ENCODE measurements around the gene STOML1. TPM values are rescaled to one million over a fixed set of nuclear protein-coding genes. Genes with fewer than 3 reads are reported as not detected.
"Not testable (repeated sequence)": the region's sequence is repeated elsewhere in the genome, so short reads cannot be mapped to it uniquely, and the experiment has no call there.

STOML1 gene
- total and polyA plus RNA-seq, 4 donors, result 10.5 to 19.2 (median 14.7) TPM

- intact Hi-C loops (cut with DNase I), result no loop called here
- ATAC-seq (ENCODE audit: low FRiP score), result no peak
- Histone ChIP-seq H3K4me1 (ENCODE audit: control insufficient read depth in 1 of 2, insufficient read depth in 2 of 2, low read length in 2 of 2) (peaks cover 3 to 12% of the 10 kb centered on the region in 2 donors), H3K4me3 (ENCODE audit: low read length in 2 of 2) (no peak overlapping the region), H3K36me3 (ENCODE audit: control insufficient read depth in 1 of 2, insufficient read depth in 2 of 2, low read length in 1 of 2) (peaks cover 2 to 8% of the 10 kb centered on the region in 2 donors), H3K27me3 (ENCODE audit: control insufficient read depth in 1 of 2, insufficient read depth in 2 of 2, low read length in 1 of 2) (no peaks in the 10 kb centered on the region), H3K27ac (ENCODE audit: low read depth in 1 of 2, low read length in 2 of 2) (peak overlapping the region; percentile 31 to 34), H3K9me3 (ENCODE audit: control insufficient read depth, low read length) (no peaks in the 10 kb centered on the region)
- DNase-seq, result peak; percentile 54 to 64
- 19 to 28% methylated on average over 13 of the region's 13 CpGs for WGBS, 2 donors
Measured at GRCh38 chr15:73944161-73945129, 47.6 kb downstream of the STOML1 start.

GRCh38 chr15:73942751-73943270 lies 49.3 kb downstream of the STOML1 start:
- no peak for ATAC-seq (ENCODE audit: low FRiP score)
- 26 to 35% methylated on average over 6 of the region's 6 CpGs for WGBS, 2 donors
- no peaks in the 10 kb centered on the region for H3K9me3 ChIP-seq (ENCODE audit: control insufficient read depth, low read length)

GRCh38 chr15:73941871-73942635 lies 50.0 kb downstream of the STOML1 start:
- H3K36me3 ChIP-seq (ENCODE audit: control insufficient read depth in 1 of 2, insufficient read depth in 2 of 2, low read length in 1 of 2), result peaks cover 0 to under 1% of the 10 kb centered on the region in 2 donors
- ATAC-seq (ENCODE audit: low FRiP score) (no peak), DNase-seq (peak; percentile 54 to 71)
- intact Hi-C loops (cut with DNase I), result no loop called here
- H3K4me3 ChIP-seq (ENCODE audit: low read length in 2 of 2), result no peak overlapping the region
- no peaks in the 10 kb centered on the region for H3K27me3 ChIP-seq (ENCODE audit: control insufficient read depth in 1 of 2, insufficient read depth in 2 of 2, low read length in 1 of 2)
- 16 to 26% methylated on average over 9 to 10 of the region's 10 CpGs for WGBS, 2 donors
- H3K27ac ChIP-seq (ENCODE audit: low read depth in 1 of 2, low read length in 2 of 2), result peak overlapping the region; percentile 44 to 88
- H3K9me3 ChIP-seq (ENCODE audit: control insufficient read depth, low read length), result no peaks in the 10 kb centered on the region
- peaks cover 3 to 13% of the 10 kb centered on the region in 2 donors for H3K4me1 ChIP-seq (ENCODE audit: control insufficient read depth in 1 of 2, insufficient read depth in 2 of 2, low read length in 2 of 2)

More at GRCh38 chr15:73942751-73943270, 49.3 kb downstream of the STOML1 start:
- peak; percentile 50 to 72 for DNase-seq
- peak overlapping the region; percentile 44 to 88 for H3K27ac ChIP-seq (ENCODE audit: low read depth in 1 of 2, low read length in 2 of 2)
- no peak overlapping the region for H3K4me3 ChIP-seq (ENCODE audit: low read length in 2 of 2)
- H3K27me3 ChIP-seq (ENCODE audit: control insufficient read depth in 1 of 2, insufficient read depth in 2 of 2, low read length in 1 of 2), result no peaks in the 10 kb centered on the region
- H3K36me3 ChIP-seq (ENCODE audit: control insufficient read depth in 1 of 2, insufficient read depth in 2 of 2, low read length in 1 of 2), result peaks cover 0 to 5% of the 10 kb centered on the region in 2 donors
- H3K4me1 ChIP-seq (ENCODE audit: control insufficient read depth in 1 of 2, insufficient read depth in 2 of 2, low read length in 2 of 2), result peaks cover 3 to 13% of the 10 kb centered on the region in 2 donors
- intact Hi-C loops (cut with DNase I), result no loop called here

DNA sequence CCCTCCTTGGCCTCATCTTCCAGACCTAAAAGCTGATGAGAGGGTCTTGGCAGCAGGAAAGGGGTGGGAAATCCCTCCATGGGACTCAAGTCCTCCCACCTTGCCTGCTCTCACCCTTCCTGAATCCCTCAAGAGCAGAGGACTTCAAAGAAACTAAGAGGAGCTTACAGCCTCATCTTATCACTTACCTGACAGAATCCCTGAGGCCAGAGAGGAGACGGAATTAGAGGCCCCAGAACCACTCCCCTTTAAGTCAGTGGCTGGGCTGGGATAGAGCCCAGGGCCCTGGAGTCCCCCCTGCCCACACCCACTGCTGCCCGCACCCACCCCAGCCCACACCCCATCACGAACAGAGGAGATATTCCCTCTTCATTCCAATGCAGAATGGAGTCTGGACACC lies 50.6 kb downstream of the STOML1 start:
- Histone ChIP-seq H3K9me3 (ENCODE audit: control insufficient read depth, low read length) (no peaks in the 10 kb centered on the region), H3K27ac (ENCODE audit: low read depth in 1 of 2, low read length in 2 of 2) (peak overlapping the region; percentile 31 to 88), H3K27me3 (ENCODE audit: control insufficient read depth in 1 of 2, insufficient read depth in 2 of 2, low read length in 1 of 2) (no peaks in the 10 kb centered on the region), H3K4me3 (ENCODE audit: low read length in 2 of 2) (no peak overlapping the region), H3K36me3 (ENCODE audit: control insufficient read depth in 1 of 2, insufficient read depth in 2 of 2, low read length in 1 of 2) (no peaks in the 10 kb centered on the region), H3K4me1 (ENCODE audit: control insufficient read depth in 1 of 2, insufficient read depth in 2 of 2, low read length in 2 of 2) (peaks cover 4 to 13% of the 10 kb centered on the region in 2 donors)
- WGBS, 2 donors, result 11 to 22% methylated on average over 3 of the region's 3 CpGs
- no peak for DNase-seq
- intact Hi-C loops (cut with DNase I), result no loop called here
- ATAC-seq (ENCODE audit: low FRiP score), result no peak

- ATAC-seq (ENCODE audit: low FRiP score), result peak; percentile 75
- Histone ChIP-seq H3K27ac (ENCODE audit: low read depth in 1 of 2, low read length in 2 of 2) (peak overlapping the region; percentile 80 to 96), H3K27me3 (ENCODE audit: control insufficient read depth in 1 of 2, insufficient read depth in 2 of 2, low read length in 1 of 2) (no peaks in the 10 kb centered on the region), H3K4me1 (ENCODE audit: control insufficient read depth in 1 of 2, insufficient read depth in 2 of 2, low read length in 2 of 2) (peaks cover 5 to 13% of the 10 kb centered on the region in 2 donors), H3K9me3 (ENCODE audit: control insufficient read depth, low read length) (no peaks in the 10 kb centered on the region), H3K4me3 (ENCODE audit: low read length in 2 of 2) (no peak overlapping the region), H3K36me3 (ENCODE audit: control insufficient read depth in 1 of 2, insufficient read depth in 2 of 2, low read length in 1 of 2) (no peaks in the 10 kb centered on the region)
- 0 to 11% methylated on average over 1 of the region's 1 CpG for WGBS, 2 donors
- intact Hi-C loops (cut with DNase I), result no loop called here
- peak; percentile 86 to 87 for DNase-seq
Measured at GRCh38 chr15:73941044-73941443, 51.1 kb downstream of the STOML1 start.

- H3K4me3 ChIP-seq (ENCODE audit: low read length in 2 of 2), result no peak overlapping the region
- ATAC-seq (ENCODE audit: low FRiP score), result peak; percentile 4
- peak; percentile 36 to 67 for DNase-seq
- intact Hi-C loops (cut with DNase I), result no loop called here
- H3K27me3 ChIP-seq (ENCODE audit: control insufficient read depth in 1 of 2, insufficient read depth in 2 of 2, low read length in 1 of 2), result no peaks in the 10 kb centered on the region
- H3K9me3 ChIP-seq (ENCODE audit: control insufficient read depth, low read length), result no peaks in the 10 kb centered on the region
- peak overlapping the region; percentile 80 to 96 for H3K27ac ChIP-seq (ENCODE audit: low read depth in 1 of 2, low read length in 2 of 2)
- H3K4me1 ChIP-seq (ENCODE audit: control insufficient read depth in 1 of 2, insufficient read depth in 2 of 2, low read length in 2 of 2), result peaks cover 5 to 13% of the 10 kb centered on the region in 2 donors
- 34 to 37% methylated on average over 8 of the region's 8 CpGs for WGBS, 2 donors
- H3K36me3 ChIP-seq (ENCODE audit: control insufficient read depth in 1 of 2, insufficient read depth in 2 of 2, low read length in 1 of 2), result no peaks in the 10 kb centered on the region
Measured at GRCh38 chr15:73940061-73940981, 51.8 kb downstream of the STOML1 start.

DNA sequence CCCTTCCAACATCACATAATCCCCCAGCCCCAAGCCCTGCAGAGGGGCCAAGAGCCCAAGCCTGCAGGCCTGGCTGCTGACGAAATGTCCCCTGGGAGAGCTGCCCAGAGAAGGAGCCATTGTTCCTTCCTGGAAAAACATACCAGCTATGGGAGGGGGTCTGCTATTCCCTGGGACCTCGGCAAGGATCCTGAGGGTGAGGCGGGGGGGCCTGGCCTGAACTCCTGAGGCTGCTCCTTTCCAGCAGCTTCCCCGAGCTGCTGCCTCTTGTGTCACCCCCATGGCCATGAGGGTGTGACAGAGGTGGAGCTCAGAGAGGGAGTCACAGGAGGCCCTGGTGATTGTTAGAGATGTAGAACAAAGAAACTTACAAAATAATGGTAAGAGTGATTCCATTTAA lies 53.0 kb downstream of the STOML1 start:
- H3K27ac ChIP-seq (ENCODE audit: low read depth in 1 of 2, low read length in 2 of 2), result peak overlapping the region; percentile 14 to 28
- 2 to 8% methylated on average over 4 of the region's 4 CpGs for WGBS, 2 donors
- ATAC-seq (ENCODE audit: low FRiP score) (no peak), DNase-seq (peak; percentile 51 to 75)
- H3K4me1 ChIP-seq (ENCODE audit: control insufficient read depth in 1 of 2, insufficient read depth in 2 of 2, low read length in 2 of 2), result peaks cover 5 to 13% of the 10 kb centered on the region in 2 donors
- intact Hi-C loops (cut with DNase I), result no loop called here
- H3K36me3 ChIP-seq (ENCODE audit: control insufficient read depth in 1 of 2, insufficient read depth in 2 of 2, low read length in 1 of 2), result no peaks in the 10 kb centered on the region
- no peak overlapping the region for H3K4me3 ChIP-seq (ENCODE audit: low read length in 2 of 2)
- no peaks in the 10 kb centered on the region for H3K9me3 ChIP-seq (ENCODE audit: control insufficient read depth, low read length)
- H3K27me3 ChIP-seq (ENCODE audit: control insufficient read depth in 1 of 2, insufficient read depth in 2 of 2, low read length in 1 of 2), result no peaks in the 10 kb centered on the region

DNA sequence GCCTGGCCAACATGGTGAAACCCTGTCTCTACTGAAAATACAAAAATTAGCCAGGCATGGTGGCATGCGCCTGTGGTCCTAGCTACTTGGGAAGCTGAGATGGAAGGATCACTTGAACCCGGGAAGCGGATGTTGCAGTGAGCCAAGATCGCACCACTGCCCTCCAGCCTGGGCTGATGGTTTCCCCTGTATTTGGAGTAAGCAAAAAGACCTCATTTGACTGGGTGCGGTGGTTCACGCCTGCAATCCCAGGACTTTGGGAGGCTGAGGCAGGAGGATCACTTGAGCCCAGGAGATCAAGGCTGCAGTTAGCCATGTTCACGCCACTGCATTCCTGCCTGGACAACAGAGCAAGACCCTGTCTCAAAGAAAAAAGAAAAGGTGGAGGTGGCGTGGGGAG lies 53.6 kb downstream of the STOML1 start:
- peaks cover 5 to 13% of the 10 kb centered on the region in 2 donors for H3K4me1 ChIP-seq (ENCODE audit: control insufficient read depth in 1 of 2, insufficient read depth in 2 of 2, low read length in 2 of 2)
- H3K9me3 ChIP-seq (ENCODE audit: control insufficient read depth, low read length); intact Hi-C loops (cut with DNase I); ATAC-seq (ENCODE audit: low FRiP score); H3K27ac ChIP-seq (ENCODE audit: low read depth in 1 of 2, low read length in 2 of 2); H3K36me3 ChIP-seq (ENCODE audit: control insufficient read depth in 1 of 2, insufficient read depth in 2 of 2, low read length in 1 of 2); H3K27me3 ChIP-seq (ENCODE audit: control insufficient read depth in 1 of 2, insufficient read depth in 2 of 2, low read length in 1 of 2); H3K4me3 ChIP-seq (ENCODE audit: low read length in 2 of 2): not testable (repeated sequence)
- peak; percentile 14 to 41 for DNase-seq
- 96% methylated on average over 8 of the region's 8 CpGs for WGBS, 2 donors

Measured in aorta (tissue), 5 donors.